ENCODE data around the gene DNMBP. TPM values are rescaled to one million over a fixed set of nuclear protein-coding genes. Genes with fewer than 3 reads are reported as not detected.
"Not testable (repeated sequence)": the region's sequence is repeated elsewhere in the genome, so short reads cannot be mapped to it uniquely, and the experiment has no call there.

Gene DNMBP
- total RNA-seq, 5 donors from 2014 or later (not counting 1 experiment from before 2014, with no cell fraction given), result 4.4 to 5.8 (median 4.6) TPM

GRCh38 chr10:99932203-99932957 lies 77.4 kb downstream of the DNMBP start:
- H3K9me3 ChIP-seq; POLR2A ChIA-PET; H3K36me3 ChIP-seq (ENCODE audit: control insufficient read depth in 2 of 2, extremely low read depth in 1 of 2, insufficient read depth in 1 of 2, low read length in 1 of 2); H3K4me3 Mint-ChIP-seq; H3K27ac ChIP-seq (ENCODE audit: low read length); H3K27me3 ChIP-seq (replicated peaks in 1 of 2; ENCODE audit: control insufficient read depth in 2 of 2, extremely low read depth in 1 of 2, insufficient read depth in 2 of 2, low read length in 1 of 2); H3K4me3 ChIP-seq (ENCODE audit: control insufficient read depth in 1 of 2, extremely low read depth in 1 of 2, low read length in 1 of 2); H3K27me3 Mint-ChIP-seq; H3K4me1 ChIP-seq (ENCODE audit: control insufficient read depth in 1 of 2, extremely low read depth in 1 of 2, insufficient read depth in 2 of 2, low read length in 2 of 2); H3K9me3 Mint-ChIP-seq; CTCF ChIA-PET; H3K27ac Mint-ChIP-seq; DNase-seq; ATAC-seq (replicated peaks in 1 of 4); H3K36me3 Mint-ChIP-seq: not testable (repeated sequence)
- no CpG with 5 or more reads among the region's 7 CpGs for WGBS (ENCODE audit: insufficient coverage)
- H3K4me1 Mint-ChIP-seq, result peaks cover 10 to 17% (median 11%) of the 10 kb centered on the region in 3 donors

DNA sequence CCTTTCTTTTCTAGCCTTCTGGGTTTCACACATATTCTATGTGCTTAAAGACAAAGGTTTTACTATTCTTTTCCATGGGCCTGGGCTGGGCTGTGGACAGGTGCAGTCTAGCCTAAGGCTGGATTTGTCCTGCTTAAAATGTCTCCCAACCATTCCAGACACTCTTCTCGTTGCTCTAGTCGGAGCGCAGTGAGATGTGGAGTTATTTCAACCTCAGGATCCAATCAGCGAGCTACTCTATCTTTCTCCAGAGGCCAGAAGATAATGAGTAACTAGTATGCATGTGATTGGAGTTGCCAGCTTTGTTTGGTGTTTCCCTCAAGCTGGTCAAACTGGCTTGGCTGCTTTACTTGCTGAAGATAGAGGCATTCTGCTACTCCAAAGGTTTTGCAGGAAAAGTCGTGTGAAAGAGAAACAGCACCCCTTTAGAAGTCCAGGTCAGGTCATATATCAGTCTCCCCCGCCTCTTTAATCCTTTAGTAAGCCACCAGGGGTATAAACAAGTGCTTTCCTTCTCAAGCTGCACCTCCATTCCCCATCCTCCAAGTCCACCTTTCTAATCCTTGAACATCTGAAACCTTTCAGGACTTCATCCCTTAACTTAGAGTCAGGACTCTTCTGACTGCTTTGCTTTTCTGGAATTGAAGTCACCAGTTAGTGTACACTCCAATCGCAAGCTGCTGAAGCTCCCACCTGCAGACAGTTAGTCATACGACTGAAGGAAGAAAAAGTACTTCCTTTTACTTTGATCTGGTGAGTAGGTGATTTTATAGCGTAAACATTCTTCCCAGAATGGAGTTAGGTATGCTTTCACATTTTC lies 78.8 kb downstream of the DNMBP start:
- no peaks in the 10 kb centered on the region for H3K36me3 ChIP-seq (ENCODE audit: control insufficient read depth in 2 of 2, extremely low read depth in 1 of 2, insufficient read depth in 1 of 2, low read length in 1 of 2)
- no peaks in the 10 kb centered on the region for H3K9me3 Mint-ChIP-seq
- H3K4me1 Mint-ChIP-seq, result peaks cover 10 to 17% (median 11%) of the 10 kb centered on the region in 3 donors
- no peak for DNase-seq
- no peaks in the 10 kb centered on the region for H3K9me3 ChIP-seq
- peaks cover 4% of the 10 kb centered on the region for H3K36me3 Mint-ChIP-seq
- H3K27me3 ChIP-seq (replicated peaks in 1 of 2; ENCODE audit: control insufficient read depth in 2 of 2, extremely low read depth in 1 of 2, insufficient read depth in 2 of 2, low read length in 1 of 2), result no peaks in the 10 kb centered on the region
- no peak overlapping the region for H3K4me3 ChIP-seq (ENCODE audit: control insufficient read depth in 1 of 2, extremely low read depth in 1 of 2, low read length in 1 of 2)
- H3K27me3 Mint-ChIP-seq, result no peaks in the 10 kb centered on the region
- peak in 1 of 4 experiments; percentile 33 for ATAC-seq (replicated peaks in 1 of 4)
- H3K4me3 Mint-ChIP-seq, result no peak overlapping the region
- H3K27ac Mint-ChIP-seq, result peak overlapping the region in 1 of 2 donors; percentile 45
- peaks cover 0 to 2% of the 10 kb centered on the region in 2 experiments for H3K4me1 ChIP-seq (ENCODE audit: control insufficient read depth in 1 of 2, extremely low read depth in 1 of 2, insufficient read depth in 2 of 2, low read length in 2 of 2)
- H3K27ac ChIP-seq (ENCODE audit: low read length), result no peak overlapping the region
- ChIA-PET CTCF (no interaction called here), POLR2A (no interaction called here)
- 61% methylated on average over 2 of the region's 9 CpGs for WGBS (ENCODE audit: insufficient coverage)

DNA sequence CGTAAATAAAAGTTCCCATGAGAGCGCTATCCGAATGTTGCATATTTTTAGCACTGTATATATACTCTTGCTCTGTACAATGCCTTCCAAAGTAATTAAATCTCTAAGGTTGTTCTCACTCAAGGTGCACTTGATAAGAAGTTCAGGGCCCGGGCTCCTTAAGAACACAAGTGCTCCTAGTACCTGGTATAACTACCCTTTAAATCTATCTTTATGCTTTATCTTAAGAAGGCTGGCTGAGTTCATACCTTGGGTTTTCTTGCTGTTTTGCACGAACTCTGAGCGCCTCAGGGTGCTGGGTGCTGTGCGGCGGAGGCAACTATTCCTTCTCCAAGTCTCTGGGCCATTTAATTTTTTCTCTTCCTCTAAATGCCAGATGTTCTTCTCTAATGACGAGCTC lies 80.4 kb downstream of the DNMBP start:
- no peaks in the 10 kb centered on the region for H3K27me3 Mint-ChIP-seq
- H3K9me3 ChIP-seq, result no peaks in the 10 kb centered on the region
- peaks cover 4% of the 10 kb centered on the region for H3K36me3 Mint-ChIP-seq
- H3K4me1 ChIP-seq (ENCODE audit: control insufficient read depth in 1 of 2, extremely low read depth in 1 of 2, insufficient read depth in 2 of 2, low read length in 2 of 2), result peaks cover 0 to 2% of the 10 kb centered on the region in 2 experiments
- peaks cover 10 to 17% (median 11%) of the 10 kb centered on the region in 3 donors for H3K4me1 Mint-ChIP-seq
- H3K27ac ChIP-seq (ENCODE audit: low read length), result no peak overlapping the region
- H3K27me3 ChIP-seq (replicated peaks in 1 of 2; ENCODE audit: control insufficient read depth in 2 of 2, extremely low read depth in 1 of 2, insufficient read depth in 2 of 2, low read length in 1 of 2), result no peaks in the 10 kb centered on the region
- CTCF ChIA-PET, result no interaction called here
- POLR2A ChIA-PET, result no interaction called here
- H3K27ac Mint-ChIP-seq, result no peak overlapping the region
- no peaks in the 10 kb centered on the region for H3K9me3 Mint-ChIP-seq
- H3K4me3 Mint-ChIP-seq, result no peak overlapping the region
- WGBS (ENCODE audit: insufficient coverage), result 91% methylated on average over 4 of the region's 9 CpGs
- DNase-seq (no peak), ATAC-seq (replicated peaks in 1 of 4) (no peak)
- no peak overlapping the region for H3K4me3 ChIP-seq (ENCODE audit: control insufficient read depth in 1 of 2, extremely low read depth in 1 of 2, low read length in 1 of 2)
- H3K36me3 ChIP-seq (ENCODE audit: control insufficient read depth in 2 of 2, extremely low read depth in 1 of 2, insufficient read depth in 1 of 2, low read length in 1 of 2), result no peaks in the 10 kb centered on the region

DNA sequence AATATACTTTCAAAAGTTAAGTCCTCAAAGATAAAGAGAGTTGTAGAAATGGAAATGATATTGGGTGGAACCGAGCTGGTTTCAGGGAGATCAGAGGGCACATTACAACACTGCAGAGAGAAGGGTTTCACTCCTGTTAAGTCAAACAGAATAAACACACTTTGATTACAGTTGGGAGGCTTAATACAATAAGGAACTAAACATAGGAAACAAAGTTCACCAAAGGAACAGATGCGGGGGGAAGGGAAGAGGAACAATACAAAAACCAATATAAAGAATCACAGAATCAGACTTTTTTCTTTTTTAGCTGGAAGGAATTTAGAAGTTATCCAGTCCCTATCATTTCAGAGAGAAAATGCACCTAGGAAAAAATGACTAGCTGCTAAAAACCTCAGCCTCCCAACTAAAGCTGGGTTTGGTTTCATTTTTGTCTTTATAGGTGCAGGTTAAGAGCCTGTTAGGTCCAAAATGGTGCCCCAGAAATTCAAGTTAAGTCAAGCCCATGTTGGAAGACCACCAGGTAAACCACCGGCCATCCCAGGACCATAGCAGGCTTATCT lies 81.9 kb downstream of the DNMBP start:
- no peak for ATAC-seq (replicated peaks in 1 of 4)
- Histone ChIP-seq H3K27ac (ENCODE audit: low read length) (no peak overlapping the region), H3K4me1 (ENCODE audit: control insufficient read depth in 1 of 2, extremely low read depth in 1 of 2, insufficient read depth in 2 of 2, low read length in 2 of 2) (peaks cover 0 to 2% of the 10 kb centered on the region in 2 experiments), H3K9me3 (no peaks in the 10 kb centered on the region), H3K27me3 (replicated peaks in 1 of 2; ENCODE audit: control insufficient read depth in 2 of 2, extremely low read depth in 1 of 2, insufficient read depth in 2 of 2, low read length in 1 of 2) (no peaks in the 10 kb centered on the region), H3K36me3 (ENCODE audit: control insufficient read depth in 2 of 2, extremely low read depth in 1 of 2, insufficient read depth in 1 of 2, low read length in 1 of 2) (no peaks in the 10 kb centered on the region), H3K4me3 (ENCODE audit: control insufficient read depth in 1 of 2, extremely low read depth in 1 of 2, low read length in 1 of 2) (no peak overlapping the region)
- no peak overlapping the region for H3K27ac Mint-ChIP-seq
- H3K9me3 Mint-ChIP-seq, result no peaks in the 10 kb centered on the region
- DNase-seq, result no peak
- no peaks in the 10 kb centered on the region for H3K27me3 Mint-ChIP-seq
- peaks cover 10% of the 10 kb centered on the region for H3K36me3 Mint-ChIP-seq
- 88% methylated on average over 1 of the region's 3 CpGs for WGBS (ENCODE audit: insufficient coverage)
- POLR2A ChIA-PET, result no interaction called here
- H3K4me3 Mint-ChIP-seq, result no peak overlapping the region
- CTCF ChIA-PET, result no interaction called here
- H3K4me1 Mint-ChIP-seq, result peaks cover 10 to 21% (median 11%) of the 10 kb centered on the region in 3 donors

GRCh38 chr10:99926925-99927720 lies 82.6 kb downstream of the DNMBP start:
- CTCF ChIA-PET, result no interaction called here
- no peaks in the 10 kb centered on the region for H3K9me3 Mint-ChIP-seq
- no peak overlapping the region for H3K4me3 Mint-ChIP-seq
- H3K4me3 ChIP-seq (ENCODE audit: control insufficient read depth in 1 of 2, extremely low read depth in 1 of 2, low read length in 1 of 2), result no peak overlapping the region
- no peak for ATAC-seq (replicated peaks in 1 of 4)
- POLR2A ChIA-PET, result no interaction called here
- peaks cover 0 to 2% of the 10 kb centered on the region in 2 experiments for H3K4me1 ChIP-seq (ENCODE audit: control insufficient read depth in 1 of 2, extremely low read depth in 1 of 2, insufficient read depth in 2 of 2, low read length in 2 of 2)
- no peak for DNase-seq
- peaks cover 13% of the 10 kb centered on the region for H3K36me3 Mint-ChIP-seq
- WGBS (ENCODE audit: insufficient coverage), result 100% methylated on average over 2 of the region's 9 CpGs
- no peaks in the 10 kb centered on the region for H3K9me3 ChIP-seq
- H3K27ac ChIP-seq (ENCODE audit: low read length), result no peak overlapping the region
- H3K27me3 Mint-ChIP-seq, result no peaks in the 10 kb centered on the region
- H3K27ac Mint-ChIP-seq, result no peak overlapping the region
- peaks cover 10 to 21% (median 11%) of the 10 kb centered on the region in 3 donors for H3K4me1 Mint-ChIP-seq
- no peaks in the 10 kb centered on the region for H3K36me3 ChIP-seq (ENCODE audit: control insufficient read depth in 2 of 2, extremely low read depth in 1 of 2, insufficient read depth in 1 of 2, low read length in 1 of 2)
- H3K27me3 ChIP-seq (replicated peaks in 1 of 2; ENCODE audit: control insufficient read depth in 2 of 2, extremely low read depth in 1 of 2, insufficient read depth in 2 of 2, low read length in 1 of 2), result no peaks in the 10 kb centered on the region

Measured in T-cell (primary cell).